HG02885 (cell line): ENCODE results near the gene DRAXIN.

Experiments used
- ATAC-seq: cut with Tn5 transposase; IDR thresholded peaks from one replicate; pipeline ENCODE4 v1.9.1; 2021; ENCODE audit warnings: mild to moderate bottlenecking; ENCODE audit not compliant: unreplicated experiment, poor library complexity

DRAXIN gene

DNA sequence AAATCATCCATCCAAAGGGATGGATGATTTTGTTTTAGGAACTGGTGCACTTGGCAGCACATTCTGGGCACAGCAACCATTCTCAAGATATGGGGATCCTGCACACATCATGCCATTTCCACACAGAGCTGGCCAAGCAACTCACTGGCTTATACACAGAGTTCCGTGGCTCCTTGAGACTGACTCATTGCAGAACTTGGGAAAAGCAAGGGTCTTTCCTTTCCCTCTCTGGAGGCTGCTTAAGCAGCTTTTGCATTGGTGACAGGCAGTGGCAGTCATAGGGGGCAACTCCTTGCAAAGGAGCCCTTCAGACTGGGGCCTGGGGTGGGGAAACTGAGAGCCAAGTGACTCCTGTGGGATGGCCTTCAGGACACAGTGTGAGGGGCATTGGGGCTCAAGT is 8.7 kb upstream of the DRAXIN start:
- ATAC-seq = no peak

DNA sequence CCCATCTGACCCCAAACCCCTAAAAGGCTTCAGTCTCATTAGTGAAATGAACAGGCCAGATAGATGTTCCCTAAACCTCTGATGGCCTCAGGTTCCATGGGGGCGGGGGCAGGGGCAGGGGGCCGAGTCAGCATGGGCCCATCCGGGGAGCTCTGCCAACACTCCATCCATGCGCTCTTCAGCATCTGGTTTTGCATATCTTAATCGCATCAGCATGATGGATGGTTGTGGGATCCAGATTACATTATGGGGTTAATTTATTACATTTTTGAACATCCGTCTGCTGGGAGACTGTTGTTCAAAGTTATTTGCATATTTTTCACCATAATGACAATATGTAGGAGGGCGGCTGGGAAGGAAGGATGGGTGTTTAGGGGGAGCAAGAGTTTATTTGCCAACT is 7.4 kb upstream of the DRAXIN start:
- ATAC-seq = no peak

DNA sequence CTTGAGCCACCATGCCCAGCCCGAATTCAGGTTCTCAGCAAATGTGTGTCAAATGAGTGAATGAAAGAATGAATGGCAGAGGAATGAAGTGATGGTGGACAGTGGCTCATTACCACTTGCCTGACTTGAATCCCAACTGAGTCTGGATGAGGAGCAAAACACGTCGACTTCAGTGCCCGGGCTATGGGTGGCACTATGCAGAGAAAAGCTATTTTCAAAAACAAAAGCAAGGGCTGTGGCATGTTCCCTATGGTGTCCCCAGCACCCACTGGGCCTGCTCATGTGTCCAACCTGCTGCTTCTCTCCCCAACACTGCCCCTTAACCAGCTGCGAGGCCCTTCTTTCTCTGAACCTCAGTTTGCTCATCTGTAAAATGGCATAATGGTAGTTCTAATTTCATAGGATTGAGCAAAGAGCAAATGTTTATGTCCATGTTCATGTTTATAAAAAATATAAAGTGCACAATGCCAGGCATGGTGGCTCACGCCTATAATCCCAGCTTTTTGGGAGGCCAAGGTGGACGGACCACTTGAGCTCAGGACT is 6.2 kb upstream of the DRAXIN start:
- ATAC-seq = no peak

DNA sequence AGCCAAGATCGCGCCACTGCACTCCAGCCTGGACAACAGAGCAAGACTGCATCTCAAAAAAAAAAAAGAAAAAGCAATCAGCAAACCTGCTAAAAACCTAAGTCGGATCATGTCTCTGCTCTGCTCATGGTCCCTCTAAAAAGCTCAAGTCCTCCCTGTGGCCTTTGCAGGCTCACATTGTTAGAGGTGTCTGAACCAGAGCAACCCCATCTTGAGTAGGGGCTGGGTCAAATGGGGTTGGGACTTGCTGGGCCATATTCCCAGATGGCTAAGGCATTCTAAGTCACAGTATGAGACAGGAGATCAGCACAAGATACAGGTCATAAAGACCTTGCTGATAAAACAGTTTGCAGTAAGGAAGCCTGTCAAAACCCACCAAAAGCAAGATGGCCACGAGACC is 3.0 kb upstream of the DRAXIN start:
- no peak for ATAC-seq

DNA sequence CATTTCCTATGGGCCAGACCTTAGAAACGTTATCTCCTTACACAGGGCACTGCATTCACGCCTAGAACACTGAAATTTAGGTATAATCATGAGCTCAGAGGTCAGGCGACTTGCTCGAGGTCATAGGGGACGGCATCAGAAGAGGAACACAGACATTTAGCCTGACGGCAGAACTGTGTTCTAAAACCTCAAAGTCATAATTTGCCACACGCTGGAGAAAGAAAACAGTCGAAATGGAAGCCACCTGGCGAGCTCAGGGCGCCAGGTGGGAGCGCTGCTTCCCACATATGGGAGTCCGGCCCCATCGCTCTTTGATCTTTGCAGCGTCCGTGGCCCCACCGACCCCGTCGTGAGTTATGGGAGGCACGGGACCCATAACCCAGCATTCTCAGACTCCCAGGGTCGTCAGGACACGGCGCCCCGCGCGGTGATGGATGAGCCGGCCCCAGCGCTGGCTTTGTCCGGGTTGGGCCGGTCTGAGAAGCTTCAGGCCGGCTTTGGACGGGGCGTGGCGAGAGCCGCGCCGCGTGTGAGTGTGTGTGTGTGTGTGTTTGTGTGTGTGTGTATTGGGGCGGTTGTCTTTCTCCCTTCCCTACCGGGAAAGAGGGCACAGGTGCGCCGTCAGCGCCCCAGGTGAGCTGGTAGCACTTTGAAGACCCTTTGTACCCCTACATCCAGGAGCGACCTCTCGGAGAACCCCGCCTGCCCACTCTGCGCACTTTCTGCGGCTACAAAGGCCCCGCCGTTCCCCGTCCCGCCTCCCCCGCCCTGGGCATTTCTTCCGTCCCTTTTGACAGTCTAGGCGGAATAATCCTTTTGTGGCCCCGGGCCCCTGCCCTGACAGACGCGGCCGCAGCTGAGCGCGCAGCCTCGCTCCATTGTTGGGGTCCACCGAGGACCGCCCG is 861 bp upstream of the DRAXIN start:
- no peak for ATAC-seq

DNA sequence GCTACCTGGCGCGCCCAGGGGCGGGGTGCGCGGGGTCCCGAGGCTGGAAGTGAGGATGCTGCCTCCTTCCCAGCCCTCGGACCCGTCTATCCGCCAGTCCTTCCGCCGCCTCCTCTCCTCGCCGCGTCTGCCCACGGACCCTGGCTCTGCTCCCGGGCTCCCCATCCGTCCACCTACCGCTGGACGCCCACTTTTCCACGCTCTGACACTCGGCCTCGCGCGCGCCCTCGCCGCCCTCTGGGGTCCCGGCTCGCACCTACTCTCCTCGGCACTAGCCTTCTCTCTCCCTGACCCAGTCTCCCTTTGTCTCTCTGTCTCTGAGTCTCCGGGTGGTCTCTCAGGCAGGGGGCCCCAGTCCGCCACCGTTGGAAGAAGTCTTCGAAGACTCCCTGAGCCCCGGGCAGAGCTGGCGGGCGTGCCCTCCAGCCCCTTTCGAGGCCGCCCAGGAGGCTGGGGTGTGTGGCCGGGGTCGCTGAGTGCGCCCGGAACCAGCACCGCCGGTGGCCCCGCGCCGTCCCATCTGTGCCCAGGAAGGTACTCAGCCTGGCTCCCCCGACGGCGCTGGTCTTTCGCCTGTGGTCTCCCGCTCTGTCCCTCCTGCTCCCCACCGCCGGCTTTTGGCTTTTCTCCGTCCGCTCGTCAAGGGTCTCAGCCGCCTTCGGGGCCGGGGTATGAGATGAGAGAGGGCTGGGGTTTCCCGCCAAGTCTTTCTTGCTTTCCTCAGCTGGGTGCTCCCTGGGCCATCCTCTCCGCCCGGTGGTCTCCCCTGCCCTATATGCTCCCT is 610 bp downstream of the DRAXIN start:
- no peak for ATAC-seq

DNA sequence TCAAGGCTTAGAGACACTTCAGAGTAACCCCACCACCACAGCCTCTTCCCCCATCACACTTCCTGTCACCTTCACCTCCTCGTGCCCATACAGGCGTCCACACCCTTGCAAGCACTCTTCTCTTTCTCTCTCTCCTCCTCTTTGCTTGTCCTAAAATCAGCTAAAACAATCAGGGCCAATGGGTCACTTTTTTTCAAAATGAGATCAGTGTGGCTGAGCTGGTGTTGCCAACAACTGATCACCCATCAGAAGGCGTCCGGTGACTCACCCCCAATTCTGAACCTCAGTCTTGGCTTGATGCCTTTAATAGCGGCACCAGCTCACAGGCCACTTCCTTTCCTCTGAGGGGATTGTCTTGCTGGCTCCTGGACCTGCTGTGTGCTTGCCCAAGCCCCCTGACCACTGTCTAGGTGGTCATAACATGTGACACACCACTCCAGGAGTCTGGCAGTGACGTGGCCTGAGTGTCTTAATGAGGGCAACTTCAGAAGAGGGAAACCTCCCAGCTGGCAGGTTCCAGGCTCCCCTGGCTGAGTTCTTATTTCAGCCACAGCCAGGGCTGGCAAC is 1.6 kb downstream of the DRAXIN start:
- no peak for ATAC-seq

DNA sequence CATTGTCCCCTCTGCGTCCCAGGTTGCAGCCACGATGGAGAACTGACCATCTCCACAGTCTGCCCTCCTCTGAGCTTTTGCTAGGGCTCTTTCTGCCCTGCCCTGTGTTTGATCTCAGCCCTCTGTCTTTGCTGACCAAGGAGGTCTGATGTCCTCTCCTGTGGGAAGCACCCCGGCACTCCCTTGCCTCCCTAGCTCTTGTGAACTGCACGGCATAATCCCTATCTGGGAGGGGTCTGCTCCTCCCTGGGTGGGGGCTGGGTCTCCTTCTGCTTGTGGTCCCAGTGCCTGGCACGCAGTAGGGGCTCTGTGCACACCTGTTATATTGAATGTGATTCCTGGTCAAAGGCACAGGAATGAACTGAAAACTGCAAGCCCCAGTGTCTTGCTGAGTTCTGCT is 2.4 kb downstream of the DRAXIN start:
- no peak for ATAC-seq

DNA sequence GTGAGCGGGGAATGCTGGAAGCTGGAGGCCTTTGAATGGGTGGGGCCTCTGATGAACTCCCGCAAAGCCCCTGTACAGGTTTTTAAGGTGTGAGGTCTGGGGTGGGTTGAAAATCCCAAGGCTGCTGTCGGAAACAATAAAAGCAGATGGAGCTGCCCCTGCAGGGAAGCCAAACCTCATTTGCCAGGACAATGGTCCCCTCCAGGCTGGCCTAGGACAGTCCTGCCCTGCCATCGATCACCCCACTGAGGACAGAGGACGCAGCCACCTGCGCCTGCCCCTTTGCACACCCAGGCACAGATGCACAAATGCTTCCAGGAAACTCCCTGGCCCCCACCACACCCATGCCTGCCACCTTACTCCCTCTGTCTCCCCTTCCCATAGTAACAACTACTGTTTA is 4.4 kb downstream of the DRAXIN start:
- no peak for ATAC-seq

DNA sequence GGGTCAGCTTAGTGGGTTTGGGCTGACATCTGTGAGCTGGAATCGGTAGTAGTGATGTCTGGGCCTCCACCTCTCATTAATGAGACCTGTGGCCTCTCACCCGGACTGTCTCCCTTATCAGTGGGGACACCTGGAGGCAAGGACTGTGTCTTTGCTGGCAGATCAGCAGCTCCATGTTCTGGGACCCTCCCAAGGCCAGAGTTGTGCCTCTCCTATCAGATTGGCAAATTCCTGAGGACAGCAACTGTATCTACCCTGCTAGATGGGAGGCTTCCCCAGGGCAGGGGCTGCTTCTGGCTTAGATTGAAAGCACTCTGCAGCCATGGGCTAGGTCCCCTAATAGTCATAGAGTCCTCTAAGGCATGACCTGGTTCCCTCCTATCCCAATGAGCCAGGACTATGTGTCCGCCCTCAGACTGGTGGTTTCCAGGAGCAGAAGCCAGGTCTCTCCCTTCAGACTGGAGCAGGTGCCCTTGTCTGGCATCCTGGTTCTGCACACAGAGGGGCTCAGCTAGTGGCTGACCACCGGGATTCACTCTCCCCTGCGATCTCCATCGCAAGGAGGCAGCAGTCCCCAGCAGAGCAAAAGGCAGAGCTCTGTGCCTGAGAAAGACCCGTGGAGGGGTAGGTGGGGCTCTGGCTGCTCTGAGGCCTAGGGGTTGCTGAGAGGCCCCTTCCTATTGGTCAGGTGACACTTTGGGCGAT is 5.8 kb downstream of the DRAXIN start:
- no peak for ATAC-seq

DNA sequence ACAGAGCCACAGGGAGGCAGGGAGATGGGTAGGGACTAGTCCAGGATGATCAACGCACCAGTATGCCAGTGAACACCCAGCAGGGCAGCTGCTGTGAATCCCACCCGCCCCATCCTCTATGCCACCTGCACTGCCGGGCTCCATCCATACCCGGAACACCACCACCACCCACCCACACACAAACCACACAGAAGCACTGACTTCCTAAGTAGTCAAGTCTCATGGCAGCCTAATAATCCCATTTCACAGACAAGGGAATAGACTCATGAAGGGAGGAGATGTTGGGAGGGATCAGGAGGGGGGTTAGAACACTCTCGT is 6.3 kb downstream of the DRAXIN start:
- ATAC-seq = no peak

DNA sequence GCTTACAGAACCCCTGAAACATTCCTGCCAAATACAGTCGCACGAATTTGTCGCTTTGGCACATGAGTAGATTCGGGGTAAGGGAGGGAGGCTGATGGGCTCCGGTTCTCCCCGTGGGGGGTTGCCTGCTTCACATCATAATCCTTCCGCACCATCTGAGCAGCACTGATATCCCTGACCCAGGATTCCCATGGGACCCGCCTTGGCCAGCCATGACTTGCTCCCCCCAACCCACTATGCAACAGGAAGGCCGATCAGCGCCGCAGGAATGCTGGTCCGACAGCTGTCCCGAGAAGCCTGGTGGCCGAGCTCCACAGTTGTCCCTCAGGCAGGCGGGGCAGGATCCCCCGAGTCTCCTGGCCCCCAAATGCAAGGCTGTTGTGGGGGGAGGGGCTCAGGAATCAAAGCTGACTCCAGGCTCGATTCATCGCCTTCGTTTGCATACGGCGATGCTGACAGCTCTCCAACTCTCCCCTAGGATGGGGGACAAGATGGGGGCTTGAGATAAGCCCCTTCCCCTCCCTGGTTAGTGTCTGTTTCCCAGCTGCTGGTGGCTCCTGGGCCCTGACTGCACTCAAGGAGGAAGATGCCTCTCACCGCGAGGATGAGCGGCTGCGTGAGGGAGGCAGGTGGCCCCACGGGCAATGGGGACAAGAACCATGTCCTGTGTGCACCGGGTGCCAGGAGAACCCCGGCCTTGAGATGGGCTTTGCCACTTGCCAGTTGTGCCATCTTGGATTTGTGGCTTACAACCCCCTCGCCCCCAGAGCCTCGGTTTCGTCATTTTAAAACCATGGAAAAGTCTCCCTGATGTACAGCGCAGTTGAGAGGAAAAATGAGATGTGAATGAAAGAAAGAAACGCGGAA is 9.3 kb downstream of the DRAXIN start:
- no peak for ATAC-seq

DNA sequence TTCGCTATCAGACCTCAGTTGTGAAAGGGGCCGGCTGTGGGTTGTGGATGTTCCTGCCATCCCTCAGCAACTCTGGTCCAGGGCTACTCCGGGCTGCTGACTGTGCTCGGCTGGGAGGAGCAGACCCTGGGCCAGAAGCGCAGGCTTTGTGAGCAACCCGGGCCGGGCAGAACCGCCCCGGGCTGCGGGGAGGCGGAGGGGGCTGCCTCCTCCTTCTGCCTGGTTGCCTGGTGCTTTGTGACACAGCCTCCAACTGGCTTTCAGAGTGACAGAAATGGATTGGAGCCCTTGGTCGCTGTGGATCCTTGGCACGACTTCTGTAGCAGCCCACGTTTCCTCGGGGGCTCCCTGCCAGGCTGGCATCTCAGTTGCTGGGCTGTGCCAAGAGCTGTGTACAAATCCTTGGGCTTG is 10.0 kb downstream of the DRAXIN start:
- no peak for ATAC-seq

DNA sequence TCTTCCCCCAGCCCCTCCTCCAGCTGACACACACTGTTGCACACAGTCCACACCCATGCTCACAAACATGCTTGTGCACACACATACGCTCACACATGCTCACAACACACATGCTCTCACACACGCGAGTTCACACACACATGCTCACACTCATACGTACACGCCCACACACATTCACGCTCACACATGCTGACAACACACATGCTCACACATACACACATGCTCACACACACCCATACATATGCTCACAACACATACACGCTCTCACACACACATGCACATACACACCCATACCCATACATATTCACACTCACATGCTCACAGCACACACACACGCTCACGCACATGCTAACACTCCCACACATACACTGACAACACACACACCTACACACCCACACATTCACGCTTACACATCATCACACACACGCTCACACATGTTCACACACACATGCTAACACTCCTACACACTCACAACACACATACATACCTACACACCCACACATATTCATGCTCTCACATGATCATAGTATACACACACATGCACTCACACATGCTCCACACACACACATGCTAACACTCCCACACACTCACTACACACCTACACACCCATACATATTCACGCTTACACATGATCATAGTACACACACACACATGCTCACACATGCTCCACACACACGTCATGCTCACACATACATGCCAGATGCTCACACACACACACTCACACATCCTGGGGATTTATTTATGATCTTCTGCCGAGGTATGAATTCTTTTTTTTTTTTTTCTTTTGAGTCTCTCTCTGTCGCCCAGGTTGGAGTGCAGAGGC is 10.7 kb downstream of the DRAXIN start:
- no peak for ATAC-seq

DNA sequence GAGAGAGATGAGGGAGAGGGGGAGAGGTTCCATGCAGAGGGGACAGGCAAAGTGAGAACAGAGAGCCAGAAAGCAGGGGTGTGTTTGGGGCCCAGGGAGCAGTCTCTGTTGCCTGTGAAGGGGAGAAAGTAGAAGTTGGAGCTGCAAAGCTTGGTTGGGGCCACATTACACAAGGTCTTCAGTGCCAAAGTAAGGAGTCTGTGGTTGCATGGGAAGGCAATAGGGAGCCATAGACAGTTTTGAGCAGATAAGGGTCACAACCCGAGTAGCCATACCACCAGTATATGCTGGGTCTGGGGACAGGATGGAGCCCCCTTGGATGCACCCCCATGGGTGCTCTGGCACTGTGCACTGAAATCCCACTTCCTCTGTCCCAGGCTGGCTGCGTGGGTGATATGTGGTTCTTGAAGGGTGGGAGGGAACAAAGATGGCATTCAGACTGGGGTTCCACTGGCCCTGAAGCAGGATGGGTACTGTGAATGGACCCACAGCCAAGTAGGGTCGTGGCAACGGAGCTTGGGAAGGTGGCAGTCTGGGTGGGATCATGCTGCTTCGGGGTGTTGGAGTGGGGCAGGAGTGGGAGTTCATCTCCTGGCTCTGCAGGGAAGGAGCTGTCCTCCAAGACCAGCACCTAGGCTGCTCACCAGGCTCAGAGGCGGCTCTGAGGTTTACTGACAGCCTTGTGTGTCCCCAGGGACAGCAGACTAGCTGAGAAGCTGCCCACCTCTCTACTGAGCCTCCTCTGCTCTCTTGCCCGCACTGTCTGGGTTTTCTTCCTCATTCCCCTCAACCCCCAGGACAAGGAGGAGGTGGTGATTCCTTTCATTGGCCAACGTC is 12.1 kb downstream of the DRAXIN start:
- ATAC-seq = no peak

DNA sequence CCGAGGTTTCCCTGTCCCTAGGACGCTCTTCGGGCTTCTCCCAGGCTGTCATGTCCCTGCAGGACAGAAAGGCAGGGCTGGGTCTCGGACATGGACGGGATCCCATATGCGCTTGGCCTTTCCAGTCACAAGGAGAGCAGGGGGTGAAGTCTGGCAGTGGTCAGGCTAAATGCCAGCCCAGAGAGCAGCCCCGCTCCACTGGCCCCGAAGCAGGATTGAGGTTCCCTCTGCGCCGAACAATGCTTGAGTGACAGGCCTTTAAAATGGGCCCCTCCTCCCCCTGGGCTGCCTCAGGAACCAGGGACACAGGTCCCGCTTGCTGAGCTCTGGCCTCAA is 12.7 kb downstream of the DRAXIN start:
- ATAC-seq = no peak

DNA sequence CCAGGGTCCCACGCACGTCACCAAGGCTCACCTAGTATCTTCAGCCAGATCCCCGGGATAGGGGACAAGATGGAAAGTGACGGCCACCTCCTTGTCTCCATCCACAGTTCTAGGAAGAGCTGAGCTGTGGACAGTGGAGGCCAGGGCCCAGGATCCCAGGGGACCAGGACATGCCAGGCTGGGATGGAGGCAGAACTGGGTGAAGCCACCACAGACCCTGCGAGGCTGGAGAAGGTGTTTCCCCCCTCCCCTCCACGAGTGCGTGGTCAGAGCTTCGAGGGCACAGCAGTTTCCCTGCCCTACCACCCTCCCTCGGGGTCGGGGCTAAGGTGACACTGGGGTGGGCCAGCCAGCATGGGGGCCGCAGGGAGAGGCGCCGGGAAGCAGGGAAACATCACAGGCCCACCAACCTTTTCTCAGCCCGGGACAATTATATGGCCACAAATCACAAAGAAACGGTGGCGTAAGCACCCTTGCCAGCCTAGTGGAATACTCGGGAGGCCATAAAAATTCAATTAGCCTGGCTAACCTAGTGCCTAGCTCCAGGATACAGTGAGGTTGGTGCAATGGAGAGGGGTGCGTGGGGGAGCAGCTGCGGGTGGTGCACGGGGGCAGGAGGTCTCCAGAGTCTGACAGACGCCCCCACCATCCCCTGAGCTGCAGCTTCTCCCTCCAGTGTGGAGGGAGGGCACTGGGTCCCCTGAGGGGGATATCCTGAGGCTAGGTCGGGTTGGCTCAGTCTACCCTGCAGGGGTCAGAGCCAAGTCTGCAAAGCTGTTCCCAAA is 13.4 kb downstream of the DRAXIN start:
- no peak for ATAC-seq
